Germinal center (tissue), 1 donor: ENCODE results near the gene TMA16.
"Not testable (repeated sequence)": the region's sequence is repeated elsewhere in the genome, so short reads cannot be mapped to it uniquely, and the experiment has no call there.

Experiments
- DNase-seq: peaks from one replicate; pipeline ENCODE4 v3.0.0; 2012; ENCODE audit warnings: mixed read lengths, low spot score

TMA16 gene

GRCh38 chr4:163494360-163495241 lies at the start of gene TMA16:
TMA16 (plus strand) TSS chr4:163494690; CDS start chr4:163494802, 112 bp downstream.
- DNase-seq, result peak; percentile 83

GRCh38 chr4:163447023-163447422 lies 47.5 kb upstream of the TMA16 start:
- not testable (repeated sequence) for DNase-seq

- DNase-seq, result no peak
Observed at GRCh38 chr4:163447481-163447880, 47.0 kb upstream of the TMA16 start.

GRCh38 chr4:163448540-163449203 lies 45.8 kb upstream of the TMA16 start:
- no peak for DNase-seq

GRCh38 chr4:163462556-163462955 lies 31.9 kb upstream of the TMA16 start:
- no peak for DNase-seq

GRCh38 chr4:163467082-163467770 lies 27.3 kb upstream of the TMA16 start:
- no peak for DNase-seq

- DNase-seq, result no peak
Observed at GRCh38 chr4:163470391-163470790, 24.1 kb upstream of the TMA16 start.

- DNase-seq, result no peak
Observed at GRCh38 chr4:163473130-163473529, 21.4 kb upstream of the TMA16 start.

GRCh38 chr4:163473576-163473975 lies 20.9 kb upstream of the TMA16 start, which contains the start of gene TKTL2:
TKTL2 (minus strand) TSS chr4:163473754; CDS start chr4:163473734, 20 bp downstream.
- no peak for DNase-seq

GRCh38 chr4:163474027-163474426 lies 20.5 kb upstream of the TMA16 start:
- no peak for DNase-seq

- no peak for DNase-seq
Observed at GRCh38 chr4:163476761-163477438, 17.6 kb upstream of the TMA16 start.

GRCh38 chr4:163482190-163482589 lies 12.3 kb upstream of the TMA16 start:
- DNase-seq, result peak; percentile 8

- DNase-seq, result peak; percentile 61
Observed at GRCh38 chr4:163484906-163485305, 9.6 kb upstream of the TMA16 start.

GRCh38 chr4:163485589-163485988 lies 8.9 kb upstream of the TMA16 start:
- no peak for DNase-seq

GRCh38 chr4:163486321-163486720 lies 8.2 kb upstream of the TMA16 start:
- no peak for DNase-seq

GRCh38 chr4:163489929-163490328 lies 4.6 kb upstream of the TMA16 start:
- no peak for DNase-seq

GRCh38 chr4:163492951-163493504 lies 1.5 kb upstream of the TMA16 start:
- peak; percentile 10 for DNase-seq

- DNase-seq, result peak; percentile 39
Observed at GRCh38 chr4:163493643-163494359, 689 bp upstream of the TMA16 start.

- peak; percentile 53 for DNase-seq
Observed at GRCh38 chr4:163495900-163496299, 1.4 kb downstream of the TMA16 start.

GRCh38 chr4:163500586-163500985 lies 6.1 kb downstream of the TMA16 start:
- DNase-seq, result no peak

- no peak for DNase-seq
Observed at GRCh38 chr4:163505374-163505773, 10.9 kb downstream of the TMA16 start.
